HepG2 (cell line): Measurements from ENCODE around the gene REEP6. TPM values are rescaled to one million over a fixed set of nuclear protein-coding genes. Genes with fewer than 3 reads are reported as not detected.

ENCODE experiments used
- CBX5 ChIP-seq: sonication (generic); formaldehyde crosslinking; IDR thresholded peaks from 2 replicates; pipeline ENCODE4 v1.4.0; 2020; ENCODE audit warnings: missing genetic modification reagents, borderline replicate concordance
- DRAP1 ChIP-seq: IDR thresholded peaks from 2 replicates; pipeline ENCODE4 v1.6.1; 2016; ENCODE audit warnings: missing genetic modification reagents, missing compliant biosample characterization
- FOXJ3 ChIP-seq: sonication (generic); formaldehyde crosslinking; IDR thresholded peaks from 2 replicates; pipeline ENCODE4 v1.4.0; 2020; ENCODE audit warnings: missing genetic modification reagents, mild to moderate bottlenecking, borderline replicate concordance
- HOXA9 ChIP-seq: sonication (generic); formaldehyde crosslinking; IDR thresholded peaks from 2 replicates; pipeline ENCODE4 v1.8.1; 2022; ENCODE audit warnings: missing genetic modification reagents, mild to moderate bottlenecking, moderate library complexity, borderline replicate concordance
- IRF1 ChIP-seq: sonication (generic); formaldehyde crosslinking; IDR thresholded peaks from 2 replicates; pipeline ENCODE4 v1.4.0; 2020; ENCODE audit warnings: low read depth, mild to moderate bottlenecking, missing genetic modification reagents
- KAT8 ChIP-seq: IDR thresholded peaks from 2 replicates; pipeline ENCODE4 v1.6.1; 2016; ENCODE audit warnings: missing genetic modification reagents, missing compliant biosample characterization
- KLF11 ChIP-seq: IDR thresholded peaks from 2 replicates; pipeline ENCODE4 v1.6.1; 2016; ENCODE audit warnings: missing compliant biosample characterization
- NR0B2 ChIP-seq: sonication (generic); formaldehyde crosslinking; IDR thresholded peaks from 2 replicates; pipeline ENCODE4 v1.4.0; 2020; ENCODE audit warnings: mild to moderate bottlenecking, missing genetic modification reagents
- NR1H2 ChIP-seq: sonication (generic); formaldehyde crosslinking; IDR thresholded peaks from 2 replicates; pipeline ENCODE4 v1.8.1; 2022; ENCODE audit warnings: low read depth, missing genetic modification reagents, borderline replicate concordance
- POGZ ChIP-seq: sonication (generic); formaldehyde crosslinking; IDR thresholded peaks from 2 replicates; pipeline ENCODE4 v1.4.0; 2020; ENCODE audit warnings: mild to moderate bottlenecking, missing genetic modification reagents
- RAD21 ChIP-seq: fragments of 450-650 bp; formaldehyde crosslinking; IDR thresholded peaks from 2 replicates; pipeline ENCODE4 v1.5.0; 2020; ENCODE audit warnings: mild to moderate bottlenecking
- RAD51 ChIP-seq: fragments of 450-650 bp; IDR thresholded peaks from 2 replicates; pipeline ENCODE4 v1.6.1; 2016; ENCODE audit warnings: borderline replicate concordance
- TCF7 ChIP-seq: sonication (generic); IDR thresholded peaks from 2 replicates; pipeline ENCODE4 v1.6.1; 2016; ENCODE audit warnings: antibody characterized with exemption, low read depth
- XBP1 ChIP-seq: sonication (generic); formaldehyde crosslinking; IDR thresholded peaks from 2 replicates; pipeline ENCODE4 v1.5.0; 2020; ENCODE audit warnings: missing genetic modification reagents
- ZBTB39 ChIP-seq: sonication (generic); formaldehyde crosslinking; IDR thresholded peaks from 2 replicates; pipeline ENCODE4 v1.5.0; 2020; ENCODE audit warnings: missing genetic modification reagents
- ZFAT ChIP-seq: sonication (generic); formaldehyde crosslinking; conservative IDR thresholded peaks from 2 replicates; pipeline ENCODE4 v1.8.1; 2023; ENCODE audit warnings: missing genetic modification reagents, inconsistent platforms
- ZFX ChIP-seq: sonication (generic); formaldehyde crosslinking; IDR thresholded peaks from 2 replicates; pipeline ENCODE4 v1.4.0; 2020; ENCODE audit warnings: mild to moderate bottlenecking, low read depth, missing genetic modification reagents, moderate library complexity
- ZGPAT ChIP-seq: IDR thresholded peaks from 2 replicates; pipeline ENCODE4 v1.6.1; 2016; ENCODE audit warnings: mild to moderate bottlenecking
- ZMYM2 ChIP-seq: sonication (generic); formaldehyde crosslinking; IDR thresholded peaks from 2 replicates; pipeline ENCODE4 v1.8.0; 2022; ENCODE audit warnings: mild to moderate bottlenecking, missing genetic modification reagents
- ZNF446 ChIP-seq: sonication (generic); formaldehyde crosslinking; IDR thresholded peaks from 2 replicates; pipeline ENCODE4 v1.5.0; 2020; ENCODE audit warnings: mild to moderate bottlenecking, missing genetic modification reagents
- ZNF713 ChIP-seq: sonication (generic); formaldehyde crosslinking; IDR thresholded peaks from 2 replicates; pipeline ENCODE4 v1.4.0; 2020; ENCODE audit warnings: mild to moderate bottlenecking, missing genetic modification reagents
- ZNF749 ChIP-seq: sonication (generic); formaldehyde crosslinking; IDR thresholded peaks from 2 replicates; pipeline ENCODE4 v1.8.0; 2022; ENCODE audit warnings: mild to moderate bottlenecking, missing genetic modification reagents, moderate library complexity, borderline replicate concordance
- ZNF784 ChIP-seq: sonication (generic); formaldehyde crosslinking; IDR thresholded peaks from 2 replicates; pipeline ENCODE4 v1.5.1; 2020; ENCODE audit warnings: missing genetic modification reagents, mild to moderate bottlenecking, borderline replicate concordance
- polyA plus RNA-seq, 8 experiments: library from polyadenylated mRNA; depleted of rRNA in 3 of 8; stranded (reverse) in 7 of 8; unstranded in 1 of 8; fragments of >200 nt; fragmentation: Illumina TruSeq in 4 of 8; extraction: Trizol in 4 of 8; gene quantifications; 2 replicates each; pipeline versions ENCODE4 v1.2.1 to v1.2.3, GENCODE V29; 2011 to 2016; ENCODE audit warnings: low read depth in 4 of 8, missing spikeins in 1 of 8, mixed read lengths in 1 of 8; ENCODE audit not compliant: insufficient read depth in 1 of 8
- total RNA-seq, 5 experiments: library from RNA; depleted of rRNA; stranded (reverse); fragments of >200 nt; fragmentation: Illumina TruSeq; extraction: Trizol; gene quantifications; 2 replicates each; pipeline ENCODE4 v1.2.3, GENCODE V29; 2016; ENCODE audit warnings: low read depth in 1 of 5

The REEP6 gene
- total and polyA plus RNA-seq, 2 of the 13 experiments (the other 11 are each of a cell fraction or from before 2014, with no cell fraction given) = 10.0 to 28.8 TPM

GRCh38 chr19:1445185-1445931 lies 45.6 kb upstream of the REEP6 start (continued):
- TF ChIP-seq HOXA9 (CRISPR knock-in tag) (peak; percentile 52; the same call in 1 of the 2 replicates), CBX5 (CRISPR knock-in tag) (0 out of 2 replicates have a peak, but pooled peaks have one; percentile 59), ZGPAT (peak; percentile 70), KLF11 (CRISPR knock-in tag) (no peak), TCF7 (no peak), RAD51 (no peak), NR0B2 (no peak), DRAP1 (CRISPR knock-in tag) (no peak), ZNF784 (no peak), RAD21 (CRISPR knock-in tag) (peak; percentile 79), XBP1 (CRISPR knock-in tag) (no peak), ZFX (peak; percentile 87), NR1H2 (no peak), POGZ (CRISPR knock-in tag) (no peak), ZNF446 (CRISPR knock-in tag) (no peak), ZNF749 (CRISPR knock-in tag) (no peak), IRF1 (CRISPR knock-in tag) (no peak), ZMYM2 (peak; percentile 70; the same call in 1 of the 2 replicates), FOXJ3 (CRISPR knock-in tag) (no peak), ZFAT (CRISPR knock-in tag) (no peak), ZBTB39 (CRISPR knock-in tag) (no peak), KAT8 (0 out of 2 replicates have a peak, but pooled peaks have one; percentile 13), ZNF713 (CRISPR knock-in tag) (no peak)
